A549 (cell line): ENCODE data around the gene ZNF264.

Source experiments
- GATA3 ChIP-seq: IDR thresholded peaks from 2 replicates; pipeline ENCODE4 v1.6.1; 2012; ENCODE audit warnings: borderline replicate concordance
- HDAC2 ChIP-seq: fragments of 200-600 bp; sonication (generic); IDR thresholded peaks from 2 replicates; pipeline ENCODE4 v1.6.1; 2016
- HOXA7 ChIP-seq: fragments of 250-450 bp; sonication (Bioruptor Pico); IDR thresholded peaks from 2 replicates; pipeline ENCODE4 v1.5.0; 2020; ENCODE audit warnings: mild to moderate bottlenecking, moderate library complexity
- KDM5A ChIP-seq: fragments of 200-600 bp; sonication (generic); IDR thresholded peaks from 2 replicates; pipeline ENCODE4 v1.6.1; 2016; ENCODE audit warnings: antibody characterized with exemption, mild to moderate bottlenecking
- POLR2A ChIP-seq: IDR thresholded peaks from 2 replicates; pipeline ENCODE4 v1.6.1; 2012; ENCODE audit warnings: mild to moderate bottlenecking, low read length
- TF ChIP-seq, protein P1 (sequence below): fragments of >200 bp; sonication (Bioruptor Twin); formaldehyde crosslinking; IDR thresholded peaks from 3 replicates; pipeline ENCODE4 v1.5.1; 2016

DNA sequence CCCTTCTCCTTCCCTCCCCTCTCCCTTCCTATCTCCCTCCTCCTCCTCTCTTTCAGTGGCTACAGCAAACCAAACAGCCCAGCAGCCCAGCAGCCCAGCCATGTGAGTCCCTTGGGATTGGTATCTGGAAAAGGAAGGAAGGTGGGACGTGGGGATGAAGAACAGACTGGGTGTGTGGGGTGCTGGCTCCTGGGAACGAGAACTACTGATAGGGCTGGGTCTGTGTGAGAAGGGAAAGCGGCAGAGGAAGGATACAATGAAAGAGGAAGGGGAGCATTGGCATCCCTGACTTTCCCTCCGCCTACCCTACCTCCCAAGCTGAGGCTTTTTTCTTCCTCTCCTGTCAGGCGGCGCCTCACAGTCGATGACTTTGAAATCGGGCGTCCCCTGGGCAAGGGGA lies 40.4 kb downstream of the ZNF264 start:
- TF ChIP-seq HOXA7, result no peak
- TF ChIP-seq HDAC2, result no peak
- TF ChIP-seq, protein P1, sequence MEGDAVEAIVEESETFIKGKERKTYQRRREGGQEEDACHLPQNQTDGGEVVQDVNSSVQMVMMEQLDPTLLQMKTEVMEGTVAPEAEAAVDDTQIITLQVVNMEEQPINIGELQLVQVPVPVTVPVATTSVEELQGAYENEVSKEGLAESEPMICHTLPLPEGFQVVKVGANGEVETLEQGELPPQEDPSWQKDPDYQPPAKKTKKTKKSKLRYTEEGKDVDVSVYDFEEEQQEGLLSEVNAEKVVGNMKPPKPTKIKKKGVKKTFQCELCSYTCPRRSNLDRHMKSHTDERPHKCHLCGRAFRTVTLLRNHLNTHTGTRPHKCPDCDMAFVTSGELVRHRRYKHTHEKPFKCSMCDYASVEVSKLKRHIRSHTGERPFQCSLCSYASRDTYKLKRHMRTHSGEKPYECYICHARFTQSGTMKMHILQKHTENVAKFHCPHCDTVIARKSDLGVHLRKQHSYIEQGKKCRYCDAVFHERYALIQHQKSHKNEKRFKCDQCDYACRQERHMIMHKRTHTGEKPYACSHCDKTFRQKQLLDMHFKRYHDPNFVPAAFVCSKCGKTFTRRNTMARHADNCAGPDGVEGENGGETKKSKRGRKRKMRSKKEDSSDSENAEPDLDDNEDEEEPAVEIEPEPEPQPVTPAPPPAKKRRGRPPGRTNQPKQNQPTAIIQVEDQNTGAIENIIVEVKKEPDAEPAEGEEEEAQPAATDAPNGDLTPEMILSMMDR, result no peak
- no peak for TF ChIP-seq KDM5A
- TF ChIP-seq POLR2A, result no peak
- no peak for TF ChIP-seq GATA3
